HFFc6 (cell line): ENCODE measurements around the gene WASF2. TPM values are rescaled to one million over a fixed set of nuclear protein-coding genes. Genes with fewer than 3 reads are reported as not detected.

Experiments used
- DNase-seq: peaks from one replicate; pipeline ENCODE4 v3.0.0-alpha.2; 2018
- H3K27ac Mint-ChIP-seq: 2 replicates; pipeline ENCODE4 v1.8.0; 2020; ENCODE audit warnings: mild to moderate bottlenecking, mixed read lengths
- H3K27me3 Mint-ChIP-seq: 2 replicates; pipeline ENCODE4 v1.8.0; 2021; ENCODE audit warnings: mild to moderate bottlenecking, moderate library complexity, mixed read lengths; ENCODE audit not compliant: insufficient read depth
- H3K36me3 Mint-ChIP-seq: 2 replicates; pipeline ENCODE4 v1.8.0; 2021; ENCODE audit warnings: low read depth, mixed read lengths
- H3K4me1 Mint-ChIP-seq: 2 replicates; pipeline ENCODE4 v1.8.0; 2020; ENCODE audit warnings: low read depth, mixed read lengths
- H3K4me3 Mint-ChIP-seq: 2 replicates; pipeline ENCODE4 v1.8.0; 2020; ENCODE audit warnings: mild to moderate bottlenecking, moderate library complexity, mixed read lengths
- H3K9me3 Mint-ChIP-seq: 2 replicates; pipeline ENCODE4 v1.8.0; 2020; ENCODE audit warnings: mild to moderate bottlenecking, mixed read lengths
- CTCF ChIP-seq: fragments of 200-600 bp; sonication (generic); IDR thresholded peaks from 2 replicates; pipeline ENCODE4 v1.5.0; 2021; ENCODE audit warnings: antibody characterized with exemption, mild to moderate bottlenecking
- total RNA-seq, 6 experiments: library from RNA; stranded (reverse); fragmentation: NEBNext Ultra II Directional; extraction: Animal tissue kit (Norgen Biotek cat#: 25700); gene quantifications; 2 replicates in 1 of 6; 3 replicates in 5 of 6; pipeline ENCODE4 v1.2.3, GENCODE V29; 2021

WASF2 gene
- total RNA-seq, 6 experiments from 2014 or later: 84.4 to 99.7 (median 93.1) TPM

GRCh38 chr1:27535386-27535785 is 45.4 kb upstream of the WASF2 start:
- Mint-ChIP-seq H3K36me3 (peaks cover 28% of the 10 kb centered on the region), H3K9me3 (peaks cover 3% of the 10 kb centered on the region; the same call in 1 of the 2 replicates), H3K4me3 (no peak overlapping the region), H3K27ac (peak overlapping the region; percentile 97), H3K27me3 (peaks cover 12% of the 10 kb centered on the region), H3K4me1 (peaks cover 50% of the 10 kb centered on the region)
- DNase-seq: no peak
- no peak for TF ChIP-seq CTCF

- Mint-ChIP-seq H3K36me3 (peaks cover 19% of the 10 kb centered on the region), H3K27me3 (peaks cover 18% of the 10 kb centered on the region), H3K4me3 (no peak overlapping the region), H3K9me3 (no peaks in the 10 kb centered on the region), H3K27ac (peak overlapping the region; percentile 25), H3K4me1 (peaks cover 36% of the 10 kb centered on the region)
- TF ChIP-seq CTCF: no peak
- no peak for DNase-seq
Measured at GRCh38 chr1:27531959-27532685, 42.2 kb upstream of the WASF2 start.

- H3K27me3 Mint-ChIP-seq: peaks cover 23% of the 10 kb centered on the region
- H3K9me3 Mint-ChIP-seq: no peaks in the 10 kb centered on the region
- DNase-seq: no peak
- H3K4me3 Mint-ChIP-seq: no peak overlapping the region
- no peak overlapping the region for H3K27ac Mint-ChIP-seq
- H3K4me1 Mint-ChIP-seq: peaks cover 35% of the 10 kb centered on the region
- TF ChIP-seq CTCF: no peak
- H3K36me3 Mint-ChIP-seq: peaks cover 19% of the 10 kb centered on the region
Measured at GRCh38 chr1:27530192-27530591, 40.2 kb upstream of the WASF2 start.

- peak overlapping the region; percentile 90 for H3K27ac Mint-ChIP-seq
- peak overlapping the region; percentile 53; the same call in 1 of the 2 replicates for H3K4me3 Mint-ChIP-seq
- peaks cover 23% of the 10 kb centered on the region for H3K27me3 Mint-ChIP-seq
- H3K4me1 Mint-ChIP-seq: peaks cover 39% of the 10 kb centered on the region
- H3K9me3 Mint-ChIP-seq: no peaks in the 10 kb centered on the region
- TF ChIP-seq CTCF: no peak
- peaks cover 19% of the 10 kb centered on the region for H3K36me3 Mint-ChIP-seq
- DNase-seq: no peak
Measured at GRCh38 chr1:27529704-27530018, 39.7 kb upstream of the WASF2 start.

GRCh38 chr1:27528818-27529703 is 39.1 kb upstream of the WASF2 start:
- H3K27me3 Mint-ChIP-seq: peaks cover 27% of the 10 kb centered on the region
- peak overlapping the region; percentile 90 for H3K27ac Mint-ChIP-seq
- no peaks in the 10 kb centered on the region for H3K9me3 Mint-ChIP-seq
- H3K36me3 Mint-ChIP-seq: peaks cover 19% of the 10 kb centered on the region
- TF ChIP-seq CTCF: no peak
- peak overlapping the region; percentile 53 for H3K4me3 Mint-ChIP-seq
- H3K4me1 Mint-ChIP-seq: peaks cover 39% of the 10 kb centered on the region
- peak; percentile 41 for DNase-seq
